Measurements from ENCODE around the gene CDC25B. TPM values are rescaled to one million over a fixed set of nuclear protein-coding genes. Genes with fewer than 3 reads are reported as not detected.

CDC25B gene
- total and polyA plus RNA-seq, 2 of the 13 experiments (the other 11 are each of a cell fraction or from before 2014, with no cell fraction given), result 14.5 to 19.4 TPM

GRCh38 chr20:3846378-3846739 lies 50.2 kb downstream of the CDC25B start (continued):
- no peak for TF ChIP-seq ZSCAN9 (CRISPR knock-in tag; IDR thresholded peaks at IDR 0.05; ENCODE audit: borderline replicate concordance)
- peak; percentile 22; the same call in 1 of the 2 replicates for TF ChIP-seq MXD1 (CRISPR knock-in tag; IDR thresholded peaks at IDR 0.05)
- no peak for TF ChIP-seq ZNF549 (CRISPR knock-in tag; IDR thresholded peaks at IDR 0.05)
- TF ChIP-seq ZNF513 (CRISPR knock-in tag; conservative IDR thresholded peaks at IDR 0.05), result 0 out of 2 replicates have a peak, but pooled peaks have one; percentile 66
- TF ChIP-seq ZBTB25 (CRISPR knock-in tag; IDR thresholded peaks at IDR 0.05), result no peak
- TF ChIP-seq CREB1 (IDR thresholded peaks at IDR 0.05), result no peak
- TF ChIP-seq CREB1 (CRISPR knock-in tag; IDR thresholded peaks at IDR 0.05), result no peak
- peak; percentile 62 for TF ChIP-seq ZNF274 (CRISPR knock-in tag; IDR thresholded peaks at IDR 0.05)
- peak; percentile 20; the same call in 1 of the 2 replicates for TF ChIP-seq ZNF850 (CRISPR knock-in tag; conservative IDR thresholded peaks at IDR 0.05)
- peak; percentile 67; the same call in 1 of the 2 replicates for TF ChIP-seq ZNF446 (CRISPR knock-in tag; IDR thresholded peaks at IDR 0.05)
- no peak for TF ChIP-seq ZNF501 (CRISPR knock-in tag; IDR thresholded peaks at IDR 0.05)
- peak; percentile 77; the same call in 1 of the 2 replicates for TF ChIP-seq ZNF576 (CRISPR knock-in tag; IDR thresholded peaks at IDR 0.05)
- no peak for TF ChIP-seq ZNF121 (CRISPR knock-in tag; IDR thresholded peaks at IDR 0.05)
- no peak for TF ChIP-seq ZNF724P (CRISPR knock-in tag; IDR thresholded peaks at IDR 0.05; ENCODE audit: borderline replicate concordance)
- TF ChIP-seq PPARG (CRISPR knock-in tag; conservative IDR thresholded peaks at IDR 0.05), result no peak
- no peak for TF ChIP-seq ZNF616 (CRISPR knock-in tag; IDR thresholded peaks at IDR 0.05; ENCODE audit: low read depth)
- TF ChIP-seq ZNF30 (CRISPR knock-in tag; IDR thresholded peaks at IDR 0.05), result peak; percentile 87
- TF ChIP-seq RXRA (CRISPR knock-in tag; IDR thresholded peaks at IDR 0.05), result 0 out of 2 replicates have a peak, but pooled peaks have one; percentile 1
- no peak for TF ChIP-seq ZNF468 (CRISPR knock-in tag; IDR thresholded peaks at IDR 0.05)
- no peak for TF ChIP-seq STAT5B (CRISPR knock-in tag; IDR thresholded peaks at IDR 0.05)
- TF ChIP-seq ZNF605 (CRISPR knock-in tag; IDR thresholded peaks at IDR 0.05), result no peak
- TF ChIP-seq DMTF1 (CRISPR knock-in tag; IDR thresholded peaks at IDR 0.05), result no peak
- no peak; the same call in 1 of the 2 replicates for TF ChIP-seq KDM5A (IDR thresholded peaks at IDR 0.05; ENCODE audit: borderline replicate concordance, low read length)
- no peak for TF ChIP-seq ATF7 (IDR thresholded peaks at IDR 0.05)
- TF ChIP-seq ATF7 (CRISPR knock-in tag; IDR thresholded peaks at IDR 0.05), result no peak
- TF ChIP-seq REXO4 (CRISPR knock-in tag; IDR thresholded peaks at IDR 0.05; ENCODE audit: borderline replicate concordance), result no peak
- peak; percentile 83; the same call in 1 of the 2 replicates for TF ChIP-seq NFATC3 (CRISPR knock-in tag; IDR thresholded peaks at IDR 0.05)

Data from HepG2 (cell line).